ENCODE results near the gene GPC2. TPM values are rescaled to one million over a fixed set of nuclear protein-coding genes. Genes with fewer than 3 reads are reported as not detected.

GPC2 gene
- polyA plus RNA-seq, 2 of the 4 experiments (the other 2 are of a cell fraction) = 1.1 to 2.9 TPM

DNA sequence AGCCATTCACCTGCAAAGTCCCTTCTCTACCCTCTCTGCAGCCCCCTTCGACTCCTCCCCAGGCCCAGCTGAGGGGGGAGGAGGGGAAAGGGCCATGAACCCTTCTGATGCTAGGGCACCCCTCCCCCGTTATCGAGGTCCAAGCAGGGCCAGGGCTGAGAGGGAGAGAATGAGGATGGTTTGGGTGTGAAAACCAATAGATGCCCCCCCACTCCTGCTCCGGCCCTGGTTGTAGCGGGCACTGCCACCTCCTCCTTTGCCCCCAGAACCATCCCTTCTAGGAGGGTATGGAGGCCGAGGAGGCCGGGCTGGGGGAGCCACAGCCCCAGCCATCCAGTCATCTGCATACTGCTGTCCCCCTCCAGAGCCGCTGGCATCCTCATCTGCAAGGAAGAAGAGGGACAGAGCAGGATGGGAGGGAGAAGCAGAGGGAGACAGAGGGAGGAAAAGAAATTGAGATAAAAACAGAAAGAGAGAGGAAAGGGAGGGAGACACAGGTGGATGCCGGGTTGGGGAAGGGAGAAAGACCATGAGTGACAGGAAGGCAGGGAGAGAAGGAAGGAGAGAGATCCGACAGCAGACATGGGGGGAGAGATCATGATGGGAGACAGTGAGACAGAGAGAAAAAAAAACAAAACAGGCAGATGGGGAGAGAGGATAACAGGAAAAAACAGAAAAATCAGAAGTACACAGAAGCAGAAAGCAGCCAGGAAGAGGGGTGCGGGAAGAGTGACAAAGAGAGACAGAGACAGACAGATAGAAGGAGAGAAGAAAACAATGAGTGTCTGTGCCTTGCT lies 6.9 kb downstream of the GPC2 start:
- Histone ChIP-seq H3K4me1 (no peaks in the 10 kb centered on the region; the same call in 2 of the 3 replicates), H3K27ac (no peak overlapping the region), H3K4me3 (no peak overlapping the region; the same call in 2 of the 3 replicates), H3K9me3 (no peaks in the 10 kb centered on the region), H3K4me2 (peak overlapping the region; percentile 87; the same call in 2 of the 3 replicates)
- TF ChIP-seq HDAC2 (IDR thresholded peaks at IDR 0.05) (no peak), NPAS2 (CRISPR knock-in tag; IDR thresholded peaks at IDR 0.05; ENCODE audit: borderline replicate concordance) (no peak), FOXS1 (CRISPR knock-in tag; IDR thresholded peaks at IDR 0.05) (no peak), POLR2A (IDR thresholded peaks at IDR 0.05; ENCODE audit: low read length) (no peak), JUN (IDR thresholded peaks at IDR 0.05) (no peak), EHMT2 (IDR thresholded peaks at IDR 0.05; ENCODE audit: low read depth) (no peak), JUNB (IDR thresholded peaks at IDR 0.05) (no peak), ESRRA (IDR thresholded peaks at IDR 0.05; ENCODE audit: borderline replicate concordance, low read length) (no peak), PHF8 (IDR thresholded peaks at IDR 0.05; ENCODE audit: borderline replicate concordance, low read depth) (no peak), TFCP2L1 (CRISPR knock-in tag; IDR thresholded peaks at IDR 0.05) (no peak), MAZ (IDR thresholded peaks at IDR 0.05; ENCODE audit: borderline replicate concordance, low read depth, low read length) (no peak), NR3C1 (IDR thresholded peaks at IDR 0.05) (no peak), CEBPB (IDR thresholded peaks at IDR 0.05) (no peak), EP300 (IDR thresholded peaks at IDR 0.05) (no peak), RAD21 (conservative IDR thresholded peaks at IDR 0.05 in 1 of 2, IDR thresholded peaks at IDR 0.05 in 1 of 2) (no peak), HOXB13 (CRISPR knock-in tag; IDR thresholded peaks at IDR 0.05; ENCODE audit: low read depth) (no peak)
- TF ChIP-seq, protein P1, sequence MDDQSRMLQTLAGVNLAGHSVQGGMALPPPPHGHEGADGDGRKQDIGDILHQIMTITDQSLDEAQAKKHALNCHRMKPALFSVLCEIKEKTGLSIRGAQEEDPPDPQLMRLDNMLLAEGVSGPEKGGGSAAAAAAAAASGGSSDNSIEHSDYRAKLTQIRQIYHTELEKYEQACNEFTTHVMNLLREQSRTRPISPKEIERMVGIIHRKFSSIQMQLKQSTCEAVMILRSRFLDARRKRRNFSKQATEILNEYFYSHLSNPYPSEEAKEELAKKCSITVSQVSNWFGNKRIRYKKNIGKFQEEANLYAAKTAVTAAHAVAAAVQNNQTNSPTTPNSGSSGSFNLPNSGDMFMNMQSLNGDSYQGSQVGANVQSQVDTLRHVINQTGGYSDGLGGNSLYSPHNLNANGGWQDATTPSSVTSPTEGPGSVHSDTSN (IDR thresholded peaks at IDR 0.05) = no peak
- TF ChIP-seq, protein P2, sequence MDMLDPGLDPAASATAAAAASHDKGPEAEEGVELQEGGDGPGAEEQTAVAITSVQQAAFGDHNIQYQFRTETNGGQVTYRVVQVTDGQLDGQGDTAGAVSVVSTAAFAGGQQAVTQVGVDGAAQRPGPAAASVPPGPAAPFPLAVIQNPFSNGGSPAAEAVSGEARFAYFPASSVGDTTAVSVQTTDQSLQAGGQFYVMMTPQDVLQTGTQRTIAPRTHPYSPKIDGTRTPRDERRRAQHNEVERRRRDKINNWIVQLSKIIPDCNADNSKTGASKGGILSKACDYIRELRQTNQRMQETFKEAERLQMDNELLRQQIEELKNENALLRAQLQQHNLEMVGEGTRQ (IDR thresholded peaks at IDR 0.05) = no peak
- TF ChIP-seq, protein P3, sequence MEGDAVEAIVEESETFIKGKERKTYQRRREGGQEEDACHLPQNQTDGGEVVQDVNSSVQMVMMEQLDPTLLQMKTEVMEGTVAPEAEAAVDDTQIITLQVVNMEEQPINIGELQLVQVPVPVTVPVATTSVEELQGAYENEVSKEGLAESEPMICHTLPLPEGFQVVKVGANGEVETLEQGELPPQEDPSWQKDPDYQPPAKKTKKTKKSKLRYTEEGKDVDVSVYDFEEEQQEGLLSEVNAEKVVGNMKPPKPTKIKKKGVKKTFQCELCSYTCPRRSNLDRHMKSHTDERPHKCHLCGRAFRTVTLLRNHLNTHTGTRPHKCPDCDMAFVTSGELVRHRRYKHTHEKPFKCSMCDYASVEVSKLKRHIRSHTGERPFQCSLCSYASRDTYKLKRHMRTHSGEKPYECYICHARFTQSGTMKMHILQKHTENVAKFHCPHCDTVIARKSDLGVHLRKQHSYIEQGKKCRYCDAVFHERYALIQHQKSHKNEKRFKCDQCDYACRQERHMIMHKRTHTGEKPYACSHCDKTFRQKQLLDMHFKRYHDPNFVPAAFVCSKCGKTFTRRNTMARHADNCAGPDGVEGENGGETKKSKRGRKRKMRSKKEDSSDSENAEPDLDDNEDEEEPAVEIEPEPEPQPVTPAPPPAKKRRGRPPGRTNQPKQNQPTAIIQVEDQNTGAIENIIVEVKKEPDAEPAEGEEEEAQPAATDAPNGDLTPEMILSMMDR (IDR thresholded peaks at IDR 0.05) = no peak
- TF ChIP-seq, protein P4, sequence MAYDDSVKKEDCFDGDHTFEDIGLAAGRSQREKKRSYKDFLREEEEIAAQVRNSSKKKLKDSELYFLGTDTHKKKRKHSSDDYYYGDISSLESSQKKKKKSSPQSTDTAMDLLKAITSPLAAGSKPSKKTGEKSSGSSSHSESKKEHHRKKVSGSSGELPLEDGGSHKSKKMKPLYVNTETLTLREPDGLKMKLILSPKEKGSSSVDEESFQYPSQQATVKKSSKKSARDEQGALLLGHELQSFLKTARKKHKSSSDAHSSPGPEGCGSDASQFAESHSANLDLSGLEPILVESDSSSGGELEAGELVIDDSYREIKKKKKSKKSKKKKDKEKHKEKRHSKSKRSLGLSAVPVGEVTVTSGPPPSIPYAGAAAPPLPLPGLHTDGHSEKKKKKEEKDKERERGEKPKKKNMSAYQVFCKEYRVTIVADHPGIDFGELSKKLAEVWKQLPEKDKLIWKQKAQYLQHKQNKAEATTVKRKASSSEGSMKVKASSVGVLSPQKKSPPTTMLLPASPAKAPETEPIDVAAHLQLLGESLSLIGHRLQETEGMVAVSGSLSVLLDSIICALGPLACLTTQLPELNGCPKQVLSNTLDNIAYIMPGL (CRISPR knock-in tag; IDR thresholded peaks at IDR 0.05; ENCODE audit: borderline replicate concordance) = no peak
- CTCF ChIA-PET = no interaction called here
- WGBS (ENCODE audit: missing lambda C conversion rate) = 82% methylated on average over 11 of the region's 11 CpGs
- ATAC-seq (no peak), FAIRE-seq (no peak), DNase-seq (ENCODE audit: low read depth in 1 of 2, low spot score in 1 of 2) (no peak)
- POLR2A ChIA-PET = no interaction called here

DNA sequence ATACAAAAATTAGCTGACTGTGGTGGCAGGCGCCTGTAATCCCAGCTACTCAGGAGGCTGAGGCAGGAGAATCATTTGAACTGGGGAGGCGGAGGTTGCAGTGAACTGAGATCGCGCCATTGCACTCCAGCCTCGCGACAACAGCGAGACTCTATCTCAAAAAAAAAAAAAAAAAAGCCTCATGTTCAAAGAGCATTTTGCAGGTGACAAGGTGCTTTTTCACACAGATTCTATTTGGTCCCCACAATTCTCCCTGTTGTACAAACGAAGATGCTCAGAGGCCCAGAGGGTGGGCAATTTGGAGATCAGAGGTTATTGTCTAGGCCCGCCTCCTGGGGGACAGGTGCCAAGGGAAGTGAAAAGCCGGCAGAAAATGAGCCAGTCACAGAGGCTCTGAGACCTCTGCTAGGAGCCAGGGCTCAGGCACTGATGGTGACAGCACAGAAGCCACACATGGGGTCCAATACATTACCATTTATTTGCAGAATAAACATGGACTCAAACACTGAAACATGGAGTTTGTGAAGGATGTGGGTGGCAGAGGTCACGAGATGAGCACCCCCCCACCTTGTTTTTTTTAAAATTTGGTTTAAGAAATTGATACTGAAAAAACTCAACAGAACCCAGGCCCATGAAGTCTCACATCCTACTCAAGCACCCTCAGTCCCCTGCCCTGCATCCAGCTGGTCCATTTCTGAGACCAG lies 7.9 kb downstream of the GPC2 start:
- no peak for TF ChIP-seq MYC (IDR thresholded peaks at IDR 0.05; ENCODE audit: borderline replicate concordance, low read length)
- TF ChIP-seq JUNB (IDR thresholded peaks at IDR 0.05) = no peak
- no peak for TF ChIP-seq CHD4 (IDR thresholded peaks at IDR 0.05; ENCODE audit: borderline replicate concordance)
- TF ChIP-seq GATA3 (IDR thresholded peaks at IDR 0.05; ENCODE audit: borderline replicate concordance) = no peak
- TF ChIP-seq, protein P3 (IDR thresholded peaks at IDR 0.05) = no peak
- H3K4me3 ChIP-seq = no peak overlapping the region
- WGBS (ENCODE audit: missing lambda C conversion rate) = 75% methylated on average over 11 of the region's 11 CpGs
- CTCF ChIA-PET = no interaction called here
- H3K4me1 ChIP-seq = no peaks in the 10 kb centered on the region; the same call in 2 of the 3 replicates
- POLR2A ChIA-PET = no interaction called here
- H3K9me3 ChIP-seq = no peaks in the 10 kb centered on the region
- no peak overlapping the region for H3K4me2 ChIP-seq
- FAIRE-seq (no peak), ATAC-seq (no peak), DNase-seq (ENCODE audit: low read depth in 1 of 2, low spot score in 1 of 2) (no peak)
- H3K27ac ChIP-seq = no peak overlapping the region
